Breast epithelium (tissue), 3 donors: ENCODE results near the gene STK4.

Experiments
- CTCF ChIP-seq, 3 donors: fragments of 450-650 bp; IDR thresholded peaks; one replicate each; pipeline ENCODE4 v1.5.1; 2016 to 2017; ENCODE audit warnings: antibody characterized with exemption in 3 of 3, mild to moderate bottlenecking in 3 of 3, moderate library complexity in 3 of 3
- POLR2A ChIP-seq: fragments of 450-650 bp; IDR thresholded peaks from one replicate; pipeline ENCODE4 v1.6.1; 2016; ENCODE audit warnings: antibody characterized with exemption, mild to moderate bottlenecking, moderate library complexity

DNA sequence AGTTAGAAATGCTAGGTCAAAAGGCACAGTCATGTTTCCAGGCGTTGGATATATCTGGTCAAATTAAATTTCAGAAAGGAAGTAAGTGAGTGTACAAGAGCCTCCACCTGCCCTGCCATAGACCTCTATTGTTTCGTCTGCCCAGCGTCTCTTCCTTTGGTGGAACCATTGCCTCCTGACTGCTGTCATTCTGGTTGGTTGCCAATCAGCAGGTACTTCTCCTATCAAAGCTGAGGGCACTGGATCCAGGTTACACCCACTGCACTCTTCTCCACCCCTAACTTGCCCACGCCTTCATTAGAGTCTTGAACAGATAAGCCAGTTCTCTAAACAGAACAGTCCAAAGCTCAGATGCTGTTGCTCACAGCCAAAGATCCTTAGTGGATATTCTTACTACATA lies 151.3 kb downstream of the STK4 start:
- no peak for TF ChIP-seq POLR2A
- TF ChIP-seq CTCF (IDR thresholded peaks at IDR 0.05): no peak
